ENCODE measurements around the gene CLN3. TPM values are rescaled to one million over a fixed set of nuclear protein-coding genes. Genes with fewer than 3 reads are reported as not detected.
"Not testable (repeated sequence)": the region's sequence is repeated elsewhere in the genome, so short reads cannot be mapped to it uniquely, and the experiment has no call there.

The CLN3 gene
- total RNA-seq, 1 donor from 2014 or later, result 21.2 TPM

GRCh38 chr16:28513484-28514181 lies 21.8 kb upstream of the CLN3 start:
- DNase-seq (ENCODE audit: low read depth in 2 of 2), result no peak

GRCh38 chr16:28511801-28512789 lies 20.2 kb upstream of the CLN3 start:
- no peak for DNase-seq (ENCODE audit: low read depth in 2 of 2)

- no peak for DNase-seq (ENCODE audit: low read depth in 2 of 2)
These were observed 19.2 kb upstream of the CLN3 start for GRCh38 chr16:28511031-28511430.

GRCh38 chr16:28505489-28506137 lies 13.7 kb upstream of the CLN3 start:
- peak in 1 of 2 donors; percentile 16 for DNase-seq (ENCODE audit: low read depth in 2 of 2)

GRCh38 chr16:28504707-28505404 lies 13.0 kb upstream of the CLN3 start:
- no peak for DNase-seq (ENCODE audit: low read depth in 2 of 2)

- no peak for DNase-seq (ENCODE audit: low read depth in 2 of 2)
These were observed 11.8 kb upstream of the CLN3 start for GRCh38 chr16:28503470-28504259.

- DNase-seq (ENCODE audit: low read depth in 2 of 2), result no peak
These were observed 10.4 kb upstream of the CLN3 start for GRCh38 chr16:28502290-28502689.

- DNase-seq (ENCODE audit: low read depth in 2 of 2), result no peak
These were observed 9.7 kb upstream of the CLN3 start for GRCh38 chr16:28501258-28502232.

GRCh38 chr16:28500476-28501180 lies 8.8 kb upstream of the CLN3 start:
- not testable (repeated sequence) for DNase-seq (ENCODE audit: low read depth in 2 of 2)

- no peak for DNase-seq (ENCODE audit: low read depth in 2 of 2)
These were observed 8.0 kb upstream of the CLN3 start for GRCh38 chr16:28499854-28500253.

- DNase-seq (ENCODE audit: low read depth in 2 of 2), result no peak
These were observed 7.0 kb upstream of the CLN3 start for GRCh38 chr16:28498666-28499381.

GRCh38 chr16:28497861-28498599 lies 6.2 kb upstream of the CLN3 start:
- DNase-seq (ENCODE audit: low read depth in 2 of 2), result no peak

GRCh38 chr16:28497386-28497785 lies 5.5 kb upstream of the CLN3 start:
- no peak for DNase-seq (ENCODE audit: low read depth in 2 of 2)

GRCh38 chr16:28496844-28497243 lies 5.0 kb upstream of the CLN3 start:
- no peak for DNase-seq (ENCODE audit: low read depth in 2 of 2)

- no peak for DNase-seq (ENCODE audit: low read depth in 2 of 2)
These were observed 4.2 kb upstream of the CLN3 start for GRCh38 chr16:28495795-28496749.

- DNase-seq (ENCODE audit: low read depth in 2 of 2), result no peak
These were observed 3.4 kb upstream of the CLN3 start for GRCh38 chr16:28495098-28495793.
